ENCODE data around the gene EPB41L1.

DNA sequence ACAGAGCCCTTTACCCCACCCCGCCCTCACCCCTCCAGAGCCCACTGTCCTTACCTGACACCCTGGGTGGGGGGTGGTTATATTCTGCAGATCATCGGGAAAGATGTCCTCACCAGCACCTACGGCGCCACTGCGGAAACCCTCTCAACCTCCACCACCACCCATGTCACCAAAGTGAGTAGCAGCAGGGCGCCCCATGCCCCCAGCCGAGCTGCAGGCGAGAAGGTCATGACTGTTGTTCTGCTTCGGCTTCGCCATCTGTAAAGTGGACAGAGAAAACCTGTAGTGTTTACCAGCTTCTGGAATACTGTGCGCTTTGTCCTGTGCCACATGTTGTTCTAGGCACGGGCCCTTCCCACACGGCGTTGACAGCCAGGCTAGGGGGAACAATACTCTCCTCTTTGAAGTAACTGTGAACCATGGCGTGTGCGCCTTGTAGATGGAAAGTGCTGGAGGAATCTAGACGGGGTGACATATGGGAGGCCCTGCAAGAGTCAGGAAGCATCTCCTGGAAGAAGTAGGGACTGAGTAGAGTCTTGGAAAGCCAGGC, 65.2 kb downstream of the EPB41L1 start:
- TF ChIP-seq ZNF324 (tag by site-specific recombination; IDR thresholded peaks at IDR 0.05) = no peak
- TF ChIP-seq, protein P1, sequence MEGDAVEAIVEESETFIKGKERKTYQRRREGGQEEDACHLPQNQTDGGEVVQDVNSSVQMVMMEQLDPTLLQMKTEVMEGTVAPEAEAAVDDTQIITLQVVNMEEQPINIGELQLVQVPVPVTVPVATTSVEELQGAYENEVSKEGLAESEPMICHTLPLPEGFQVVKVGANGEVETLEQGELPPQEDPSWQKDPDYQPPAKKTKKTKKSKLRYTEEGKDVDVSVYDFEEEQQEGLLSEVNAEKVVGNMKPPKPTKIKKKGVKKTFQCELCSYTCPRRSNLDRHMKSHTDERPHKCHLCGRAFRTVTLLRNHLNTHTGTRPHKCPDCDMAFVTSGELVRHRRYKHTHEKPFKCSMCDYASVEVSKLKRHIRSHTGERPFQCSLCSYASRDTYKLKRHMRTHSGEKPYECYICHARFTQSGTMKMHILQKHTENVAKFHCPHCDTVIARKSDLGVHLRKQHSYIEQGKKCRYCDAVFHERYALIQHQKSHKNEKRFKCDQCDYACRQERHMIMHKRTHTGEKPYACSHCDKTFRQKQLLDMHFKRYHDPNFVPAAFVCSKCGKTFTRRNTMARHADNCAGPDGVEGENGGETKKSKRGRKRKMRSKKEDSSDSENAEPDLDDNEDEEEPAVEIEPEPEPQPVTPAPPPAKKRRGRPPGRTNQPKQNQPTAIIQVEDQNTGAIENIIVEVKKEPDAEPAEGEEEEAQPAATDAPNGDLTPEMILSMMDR (tag by site-specific recombination; IDR thresholded peaks at IDR 0.05) = no peak
- TF ChIP-seq ZBTB20 (tag by site-specific recombination; IDR thresholded peaks at IDR 0.05) = no peak
- no peak for TF ChIP-seq ZNF24 (tag by site-specific recombination; IDR thresholded peaks at IDR 0.05)
- TF ChIP-seq, protein P2, sequence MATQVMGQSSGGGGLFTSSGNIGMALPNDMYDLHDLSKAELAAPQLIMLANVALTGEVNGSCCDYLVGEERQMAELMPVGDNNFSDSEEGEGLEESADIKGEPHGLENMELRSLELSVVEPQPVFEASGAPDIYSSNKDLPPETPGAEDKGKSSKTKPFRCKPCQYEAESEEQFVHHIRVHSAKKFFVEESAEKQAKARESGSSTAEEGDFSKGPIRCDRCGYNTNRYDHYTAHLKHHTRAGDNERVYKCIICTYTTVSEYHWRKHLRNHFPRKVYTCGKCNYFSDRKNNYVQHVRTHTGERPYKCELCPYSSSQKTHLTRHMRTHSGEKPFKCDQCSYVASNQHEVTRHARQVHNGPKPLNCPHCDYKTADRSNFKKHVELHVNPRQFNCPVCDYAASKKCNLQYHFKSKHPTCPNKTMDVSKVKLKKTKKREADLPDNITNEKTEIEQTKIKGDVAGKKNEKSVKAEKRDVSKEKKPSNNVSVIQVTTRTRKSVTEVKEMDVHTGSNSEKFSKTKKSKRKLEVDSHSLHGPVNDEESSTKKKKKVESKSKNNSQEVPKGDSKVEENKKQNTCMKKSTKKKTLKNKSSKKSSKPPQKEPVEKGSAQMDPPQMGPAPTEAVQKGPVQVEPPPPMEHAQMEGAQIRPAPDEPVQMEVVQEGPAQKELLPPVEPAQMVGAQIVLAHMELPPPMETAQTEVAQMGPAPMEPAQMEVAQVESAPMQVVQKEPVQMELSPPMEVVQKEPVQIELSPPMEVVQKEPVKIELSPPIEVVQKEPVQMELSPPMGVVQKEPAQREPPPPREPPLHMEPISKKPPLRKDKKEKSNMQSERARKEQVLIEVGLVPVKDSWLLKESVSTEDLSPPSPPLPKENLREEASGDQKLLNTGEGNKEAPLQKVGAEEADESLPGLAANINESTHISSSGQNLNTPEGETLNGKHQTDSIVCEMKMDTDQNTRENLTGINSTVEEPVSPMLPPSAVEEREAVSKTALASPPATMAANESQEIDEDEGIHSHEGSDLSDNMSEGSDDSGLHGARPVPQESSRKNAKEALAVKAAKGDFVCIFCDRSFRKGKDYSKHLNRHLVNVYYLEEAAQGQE (tag by site-specific recombination; IDR thresholded peaks at IDR 0.05) = no peak
- TF ChIP-seq ZNF184 (tag by site-specific recombination; IDR thresholded peaks at IDR 0.05) = no peak
